ENCODE measurements around the gene KRT6B. TPM values are rescaled to one million over a fixed set of nuclear protein-coding genes. Genes with fewer than 3 reads are reported as not detected.

The KRT6B gene
- total RNA-seq, 1 experiment from 2014 or later, result not detected

DNA sequence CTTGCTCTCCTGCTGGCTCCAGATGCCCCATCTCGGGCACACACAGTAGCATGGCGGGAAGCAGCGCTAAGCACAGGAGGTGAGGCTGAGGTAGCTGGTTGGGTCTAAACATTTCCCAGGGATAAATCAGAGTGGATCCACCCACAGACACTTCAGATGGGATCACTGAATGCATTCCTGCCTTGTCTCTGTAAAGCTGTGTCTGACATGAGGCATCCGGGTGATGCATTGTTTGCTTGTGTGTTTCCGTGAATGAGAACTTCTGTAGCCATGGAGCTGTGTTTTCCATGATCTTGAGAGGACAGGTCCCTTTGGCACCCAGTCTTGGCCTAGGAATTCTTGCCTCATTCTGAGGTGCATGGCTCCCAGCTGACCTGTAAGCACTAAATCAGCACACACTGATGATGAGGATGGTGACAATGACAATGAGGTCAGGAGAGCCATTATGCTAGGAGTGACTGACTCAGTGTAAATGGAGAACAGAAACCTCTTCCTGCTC is 11.1 kb downstream of the KRT6B start:
- ChIA-PET CTCF (interaction anchor here (0.7 to 2.0 kb wide), 4 partner anchors 11 to 54 kb away, joined by 3 to 11 read pairs (median 4); no protein-coding TSS in a partner anchor), POLR2A (no interaction called here)

DNA sequence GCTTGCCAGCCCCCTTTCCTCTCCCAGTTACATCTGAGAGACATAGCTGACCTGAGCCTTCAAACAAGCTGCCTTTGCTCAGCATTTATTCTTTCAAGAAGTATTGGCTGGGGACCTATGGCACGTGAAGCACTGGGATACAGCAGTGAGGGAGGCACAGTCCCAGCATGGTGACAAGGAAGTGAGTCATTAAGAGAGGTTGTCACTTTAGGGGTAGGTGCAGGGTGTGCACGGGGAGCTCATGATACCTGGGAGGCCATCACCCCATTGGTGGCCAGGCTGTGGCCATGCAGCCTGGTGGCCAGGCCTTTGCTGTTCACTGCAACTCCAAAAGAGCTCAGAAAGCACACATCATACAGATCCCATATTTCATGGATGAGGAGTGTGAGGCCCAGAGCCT is 12.1 kb downstream of the KRT6B start:
- TF ChIP-seq CTCF (IDR thresholded peaks at IDR 0.05; ENCODE audit: insufficient read depth in 1 of 2, low read depth in 1 of 2, low read length in 1 of 2, severe bottlenecking in 1 of 2, unreplicated experiment in 1 of 2), result no peak
- no peak for DNase-seq
- Mint-ChIP-seq H3K9me3 (ENCODE audit: unreplicated experiment) (no peaks in the 10 kb centered on the region), H3K4me3 (ENCODE audit: unreplicated experiment) (no peak overlapping the region), H3K27ac (ENCODE audit: unreplicated experiment) (peak overlapping the region; percentile 50), H3K4me1 (ENCODE audit: low read depth, unreplicated experiment) (peaks cover 41% of the 10 kb centered on the region), H3K36me3 (ENCODE audit: insufficient read depth, unreplicated experiment) (no peaks in the 10 kb centered on the region), H3K27me3 (ENCODE audit: insufficient read depth, unreplicated experiment) (no peaks in the 10 kb centered on the region)
- Histone ChIP-seq H3K36me3 (ENCODE audit: control insufficient read depth, insufficient read depth, low read length) (no peaks in the 10 kb centered on the region), H3K9me3 (no peaks in the 10 kb centered on the region), H3K27me3 (replicated peaks; ENCODE audit: control insufficient read depth, insufficient read depth, low read length) (no peaks in the 10 kb centered on the region), H3K4me1 (peaks cover 43% of the 10 kb centered on the region), H3K4me3 (ENCODE audit: low read depth, low read length) (no peak overlapping the region)
- ChIA-PET CTCF (no interaction called here), POLR2A (no interaction called here)
- BruUV-seq (replicated peaks), result no TSS peak
- intact Hi-C loops (cut with micrococcal nuclease; ENCODE audit: unreplicated experiment), result loop anchor here (5.0 kb wide), 1 partner anchor 48 kb away; no protein-coding TSS in a partner anchor

More for the DNA sequence above, 11.1 kb downstream of the KRT6B start:
- H3K36me3 ChIP-seq (ENCODE audit: control insufficient read depth, insufficient read depth, low read length), result no peaks in the 10 kb centered on the region
- no peaks in the 10 kb centered on the region for H3K9me3 Mint-ChIP-seq (ENCODE audit: unreplicated experiment)
- H3K27me3 ChIP-seq (replicated peaks; ENCODE audit: control insufficient read depth, insufficient read depth, low read length), result no peaks in the 10 kb centered on the region
- H3K27ac Mint-ChIP-seq (ENCODE audit: unreplicated experiment), result peak overlapping the region; percentile 50
- no peak for DNase-seq
- no TSS peak for BruUV-seq (replicated peaks)
- no peaks in the 10 kb centered on the region for H3K36me3 Mint-ChIP-seq (ENCODE audit: insufficient read depth, unreplicated experiment)
- intact Hi-C loops (cut with micrococcal nuclease; ENCODE audit: unreplicated experiment), result loop anchor here (5.0 kb wide), 1 partner anchor 49 kb away; no protein-coding TSS in a partner anchor
- no peak for TF ChIP-seq CTCF (IDR thresholded peaks at IDR 0.05; ENCODE audit: insufficient read depth in 1 of 2, low read depth in 1 of 2, low read length in 1 of 2, severe bottlenecking in 1 of 2, unreplicated experiment in 1 of 2)
- no peaks in the 10 kb centered on the region for H3K27me3 Mint-ChIP-seq (ENCODE audit: insufficient read depth, unreplicated experiment)
- H3K4me1 Mint-ChIP-seq (ENCODE audit: low read depth, unreplicated experiment), result peaks cover 41% of the 10 kb centered on the region
- H3K4me1 ChIP-seq, result peaks cover 46% of the 10 kb centered on the region
- H3K9me3 ChIP-seq, result no peaks in the 10 kb centered on the region
- H3K4me3 ChIP-seq (ENCODE audit: low read depth, low read length), result no peak overlapping the region
- peak overlapping the region; percentile 24 for H3K4me3 Mint-ChIP-seq (ENCODE audit: unreplicated experiment)

DNA sequence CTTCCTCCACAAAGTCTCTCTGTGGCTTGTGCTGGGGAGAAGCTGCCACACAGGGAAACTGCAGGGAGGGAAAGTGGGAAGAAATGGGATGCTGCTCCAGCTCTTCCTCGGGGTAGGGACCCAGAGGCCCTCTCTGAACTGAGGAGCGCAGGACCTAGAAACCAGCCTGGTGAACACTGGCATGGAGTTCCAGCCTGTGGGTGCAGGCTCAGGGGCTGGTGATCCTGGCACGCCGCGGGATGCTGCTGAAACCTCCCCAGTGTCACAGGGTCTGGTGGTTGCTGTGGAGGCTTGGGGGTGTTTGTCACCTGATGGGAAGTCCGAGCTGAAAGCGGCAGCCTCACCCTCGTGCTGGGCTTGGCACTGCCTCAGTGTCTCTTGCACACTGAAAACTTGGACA is 12.5 kb downstream of the KRT6B start:
- Histone ChIP-seq H3K4me1 (peaks cover 39% of the 10 kb centered on the region), H3K27me3 (replicated peaks; ENCODE audit: control insufficient read depth, insufficient read depth, low read length) (no peaks in the 10 kb centered on the region), H3K36me3 (ENCODE audit: control insufficient read depth, insufficient read depth, low read length) (no peaks in the 10 kb centered on the region), H3K4me3 (ENCODE audit: low read depth, low read length) (no peak overlapping the region), H3K9me3 (no peaks in the 10 kb centered on the region)
- Mint-ChIP-seq H3K27ac (ENCODE audit: unreplicated experiment) (no peak overlapping the region), H3K36me3 (ENCODE audit: insufficient read depth, unreplicated experiment) (no peaks in the 10 kb centered on the region), H3K27me3 (ENCODE audit: insufficient read depth, unreplicated experiment) (no peaks in the 10 kb centered on the region), H3K9me3 (ENCODE audit: unreplicated experiment) (no peaks in the 10 kb centered on the region), H3K4me1 (ENCODE audit: low read depth, unreplicated experiment) (peaks cover 41% of the 10 kb centered on the region), H3K4me3 (ENCODE audit: unreplicated experiment) (no peak overlapping the region)
- intact Hi-C loops (cut with micrococcal nuclease; ENCODE audit: unreplicated experiment), result no loop called here
- DNase-seq, result no peak
- ChIA-PET CTCF (no interaction called here), POLR2A (no interaction called here)
- no peak for TF ChIP-seq CTCF (IDR thresholded peaks at IDR 0.05; ENCODE audit: insufficient read depth in 1 of 2, low read depth in 1 of 2, low read length in 1 of 2, severe bottlenecking in 1 of 2, unreplicated experiment in 1 of 2)
- no TSS peak for BruUV-seq (replicated peaks)

All from Caco-2 (cell line).